GM18870 (cell line): ENCODE measurements around the gene PARP8.

Experiments used
- ATAC-seq: cut with Tn5 transposase; IDR thresholded peaks from one replicate; pipeline ENCODE4 v1.9.1; 2021; ENCODE audit warnings: moderate library complexity; ENCODE audit not compliant: unreplicated experiment

Gene PARP8

GRCh38 chr5:50839472-50839871, 173.0 kb downstream of the PARP8 start:
- no peak for ATAC-seq

- no peak for ATAC-seq
These were observed 176.7 kb downstream of the PARP8 start for GRCh38 chr5:50843091-50843490.

- ATAC-seq = no peak
These were observed 179.8 kb downstream of the PARP8 start for GRCh38 chr5:50846261-50846660.

- ATAC-seq = no peak
These were observed 183.1 kb downstream of the PARP8 start for GRCh38 chr5:50849554-50849953.

- peak; percentile 89 for ATAC-seq
These were observed 186.7 kb downstream of the PARP8 start for GRCh38 chr5:50853151-50853550.

- no peak for ATAC-seq
These were observed 187.6 kb downstream of the PARP8 start for GRCh38 chr5:50854082-50854481.

GRCh38 chr5:50855001-50855400, 188.6 kb downstream of the PARP8 start:
- no peak for ATAC-seq

- ATAC-seq = peak; percentile 60
These were observed 190.1 kb downstream of the PARP8 start for GRCh38 chr5:50856401-50857119.

- no peak for ATAC-seq
These were observed 197.2 kb downstream of the PARP8 start for GRCh38 chr5:50863534-50864170.

GRCh38 chr5:50864466-50864865, 198.0 kb downstream of the PARP8 start:
- ATAC-seq = no peak

GRCh38 chr5:50866415-50866814, 200.0 kb downstream of the PARP8 start:
- no peak for ATAC-seq

GRCh38 chr5:50867140-50867539, 200.7 kb downstream of the PARP8 start:
- ATAC-seq = no peak

GRCh38 chr5:50873595-50874277, 207.3 kb downstream of the PARP8 start:
- no peak for ATAC-seq

GRCh38 chr5:50874306-50875001, 208.0 kb downstream of the PARP8 start:
- no peak for ATAC-seq

- no peak for ATAC-seq
These were observed 208.5 kb downstream of the PARP8 start for GRCh38 chr5:50875002-50875344.

GRCh38 chr5:50878470-50878869, 212.0 kb downstream of the PARP8 start:
- no peak for ATAC-seq

GRCh38 chr5:50881407-50881806, 215.0 kb downstream of the PARP8 start:
- no peak for ATAC-seq

GRCh38 chr5:50886657-50887345, 220.4 kb downstream of the PARP8 start:
- ATAC-seq = no peak

- no peak for ATAC-seq
These were observed 221.6 kb downstream of the PARP8 start for GRCh38 chr5:50887889-50888633.

GRCh38 chr5:50888751-50889150, 222.3 kb downstream of the PARP8 start:
- ATAC-seq = no peak
